Uterus (tissue), 2 donors: ENCODE measurements around the gene LGI2.

Source experiments
- POLR2A ChIP-seq, 2 donors: fragments of 450-650 bp; IDR thresholded peaks; one replicate each; pipeline ENCODE4 v1.6.1; 2016; ENCODE audit warnings: antibody characterized with exemption in 2 of 2, mild to moderate bottlenecking in 1 of 2, moderate library complexity in 1 of 2
- TF ChIP-seq, protein P1 (sequence below), 4 experiments: fragments of 200-600 bp in 2 of 4; fragments of 450-650 bp in 2 of 4; sonication (generic) in 2 of 4; IDR thresholded peaks; one replicate each; pipeline ENCODE4 v1.5.1; 2016 to 2019; ENCODE audit warnings: antibody characterized with exemption in 4 of 4, mild to moderate bottlenecking in 2 of 4, moderate library complexity in 1 of 4

DNA sequence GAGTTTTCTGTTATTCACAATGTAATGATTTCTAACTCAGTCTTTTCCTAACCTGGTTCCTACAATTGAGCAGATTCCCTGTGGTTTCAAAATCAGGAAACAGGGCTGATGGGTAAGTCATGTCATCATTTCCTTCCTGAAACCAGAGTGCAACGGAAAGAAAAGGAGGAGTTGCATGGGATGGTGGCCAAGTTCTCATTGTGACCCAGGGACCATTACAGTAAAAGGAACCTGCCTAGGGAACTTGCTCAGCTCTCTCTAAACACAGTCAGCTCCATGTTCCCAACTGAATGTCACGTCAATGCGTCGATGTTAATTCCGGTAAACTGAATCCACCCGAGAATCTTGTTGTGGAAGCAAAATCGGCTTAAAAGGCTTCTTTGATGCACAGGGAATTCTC lies 51.2 kb downstream of the LGI2 start:
- TF ChIP-seq, protein P1, sequence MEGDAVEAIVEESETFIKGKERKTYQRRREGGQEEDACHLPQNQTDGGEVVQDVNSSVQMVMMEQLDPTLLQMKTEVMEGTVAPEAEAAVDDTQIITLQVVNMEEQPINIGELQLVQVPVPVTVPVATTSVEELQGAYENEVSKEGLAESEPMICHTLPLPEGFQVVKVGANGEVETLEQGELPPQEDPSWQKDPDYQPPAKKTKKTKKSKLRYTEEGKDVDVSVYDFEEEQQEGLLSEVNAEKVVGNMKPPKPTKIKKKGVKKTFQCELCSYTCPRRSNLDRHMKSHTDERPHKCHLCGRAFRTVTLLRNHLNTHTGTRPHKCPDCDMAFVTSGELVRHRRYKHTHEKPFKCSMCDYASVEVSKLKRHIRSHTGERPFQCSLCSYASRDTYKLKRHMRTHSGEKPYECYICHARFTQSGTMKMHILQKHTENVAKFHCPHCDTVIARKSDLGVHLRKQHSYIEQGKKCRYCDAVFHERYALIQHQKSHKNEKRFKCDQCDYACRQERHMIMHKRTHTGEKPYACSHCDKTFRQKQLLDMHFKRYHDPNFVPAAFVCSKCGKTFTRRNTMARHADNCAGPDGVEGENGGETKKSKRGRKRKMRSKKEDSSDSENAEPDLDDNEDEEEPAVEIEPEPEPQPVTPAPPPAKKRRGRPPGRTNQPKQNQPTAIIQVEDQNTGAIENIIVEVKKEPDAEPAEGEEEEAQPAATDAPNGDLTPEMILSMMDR (IDR thresholded peaks at IDR 0.05) = no peak
- no peak for TF ChIP-seq POLR2A (IDR thresholded peaks at IDR 0.05)
